HK-2 (cell line): ENCODE data around the gene MED15.
"Not testable (repeated sequence)": the region's sequence is repeated elsewhere in the genome, so short reads cannot be mapped to it uniquely, and the experiment has no call there.

ENCODE experiments used
- DNase-seq: peaks from one replicate; pipeline ENCODE4 v3.0.0-alpha.2; 2018; ENCODE audit not compliant: unreplicated experiment

Gene MED15

GRCh38 chr22:20507253-20508066, at the start of gene MED15:
MED15 (plus strand) TSS chr22:20507610; CDS start chr22:20507679, 69 bp downstream.
- DNase-seq = peak; percentile 88

GRCh38 chr22:20458530-20459151, 48.8 kb upstream of the MED15 start:
- DNase-seq = no peak

GRCh38 chr22:20459152-20459542, 48.3 kb upstream of the MED15 start:
- no peak for DNase-seq

- no peak for DNase-seq
Measured at GRCh38 chr22:20459862-20460261, 47.5 kb upstream of the MED15 start.

GRCh38 chr22:20463324-20464095, 43.9 kb upstream of the MED15 start:
- no peak for DNase-seq

GRCh38 chr22:20464096-20464614, 43.3 kb upstream of the MED15 start:
- DNase-seq = no peak

GRCh38 chr22:20464912-20465758, 42.3 kb upstream of the MED15 start:
- DNase-seq = no peak

- no peak for DNase-seq
Measured at GRCh38 chr22:20465759-20466077, 41.7 kb upstream of the MED15 start.

- no peak for DNase-seq
Measured at GRCh38 chr22:20466659-20467379, 40.6 kb upstream of the MED15 start.

GRCh38 chr22:20469110-20469868, 38.1 kb upstream of the MED15 start:
- no peak for DNase-seq

- not testable (repeated sequence) for DNase-seq
Measured at GRCh38 chr22:20470525-20470924, 36.9 kb upstream of the MED15 start.

GRCh38 chr22:20471126-20471833, 36.1 kb upstream of the MED15 start:
- no peak for DNase-seq

- no peak for DNase-seq
Measured at GRCh38 chr22:20472629-20473442, 34.6 kb upstream of the MED15 start.

- no peak for DNase-seq
Measured at GRCh38 chr22:20475115-20475436, 32.3 kb upstream of the MED15 start.

- not testable (repeated sequence) for DNase-seq
Measured at GRCh38 chr22:20475569-20475968, 31.8 kb upstream of the MED15 start.

- DNase-seq = not testable (repeated sequence)
Measured at GRCh38 chr22:20478059-20478458, 29.4 kb upstream of the MED15 start.

- DNase-seq = no peak
Measured at GRCh38 chr22:20479612-20480196, 27.7 kb upstream of the MED15 start.

GRCh38 chr22:20483143-20483506, 24.3 kb upstream of the MED15 start:
- not testable (repeated sequence) for DNase-seq
